GM12873 (cell line): ENCODE measurements around the gene SMARCAL1.

Experiments used
- TF ChIP-seq, protein P1 (sequence below): IDR thresholded peaks from 2 replicates; pipeline ENCODE4 v1.5.1; 2012; ENCODE audit warnings: low read depth, mild to moderate bottlenecking, moderate library complexity, low read length, control low read depth; ENCODE audit not compliant: insufficient read depth; ENCODE audit errors: missing control alignments

Gene SMARCAL1

DNA sequence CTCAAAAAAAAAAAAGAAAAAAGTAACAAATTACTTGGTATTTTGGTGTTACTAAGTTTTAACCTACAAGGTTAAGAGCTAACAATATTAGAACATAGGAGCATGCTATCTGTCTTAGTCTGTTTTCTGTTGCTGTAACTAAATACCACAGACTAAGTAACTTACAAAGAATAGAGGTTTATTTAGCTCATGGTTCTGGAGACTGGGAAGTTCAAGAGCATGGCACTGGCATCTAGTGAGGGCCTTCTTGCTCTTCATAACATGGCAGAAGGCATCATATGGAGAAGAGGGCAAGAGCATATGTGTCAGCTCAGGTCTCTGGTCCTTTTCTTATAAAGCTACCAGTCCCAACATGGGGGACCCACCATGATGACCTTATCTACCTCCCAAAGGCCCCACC, 36.5 kb downstream of the SMARCAL1 start:
- TF ChIP-seq, protein P1, sequence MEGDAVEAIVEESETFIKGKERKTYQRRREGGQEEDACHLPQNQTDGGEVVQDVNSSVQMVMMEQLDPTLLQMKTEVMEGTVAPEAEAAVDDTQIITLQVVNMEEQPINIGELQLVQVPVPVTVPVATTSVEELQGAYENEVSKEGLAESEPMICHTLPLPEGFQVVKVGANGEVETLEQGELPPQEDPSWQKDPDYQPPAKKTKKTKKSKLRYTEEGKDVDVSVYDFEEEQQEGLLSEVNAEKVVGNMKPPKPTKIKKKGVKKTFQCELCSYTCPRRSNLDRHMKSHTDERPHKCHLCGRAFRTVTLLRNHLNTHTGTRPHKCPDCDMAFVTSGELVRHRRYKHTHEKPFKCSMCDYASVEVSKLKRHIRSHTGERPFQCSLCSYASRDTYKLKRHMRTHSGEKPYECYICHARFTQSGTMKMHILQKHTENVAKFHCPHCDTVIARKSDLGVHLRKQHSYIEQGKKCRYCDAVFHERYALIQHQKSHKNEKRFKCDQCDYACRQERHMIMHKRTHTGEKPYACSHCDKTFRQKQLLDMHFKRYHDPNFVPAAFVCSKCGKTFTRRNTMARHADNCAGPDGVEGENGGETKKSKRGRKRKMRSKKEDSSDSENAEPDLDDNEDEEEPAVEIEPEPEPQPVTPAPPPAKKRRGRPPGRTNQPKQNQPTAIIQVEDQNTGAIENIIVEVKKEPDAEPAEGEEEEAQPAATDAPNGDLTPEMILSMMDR, result no peak

DNA sequence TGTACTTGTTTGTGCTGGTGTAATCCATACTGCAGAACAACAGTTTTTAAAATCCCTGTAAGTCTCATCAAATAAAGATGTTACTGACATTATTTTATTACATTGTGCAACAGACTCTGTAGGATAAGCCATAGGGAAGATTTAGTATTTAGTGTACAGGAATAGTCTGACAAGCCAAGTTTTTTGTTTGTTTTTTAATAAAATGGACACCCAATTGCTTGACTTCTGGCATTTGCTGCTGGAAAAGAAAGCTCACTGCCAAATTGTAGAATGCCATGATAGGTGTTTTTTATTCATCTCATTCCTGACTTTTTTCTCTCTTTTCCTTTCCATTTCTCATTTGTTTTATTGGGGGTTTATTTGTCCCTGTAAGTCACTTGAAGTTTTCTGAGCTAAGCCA, 38.1 kb downstream of the SMARCAL1 start:
- TF ChIP-seq, protein P1, result no peak

DNA sequence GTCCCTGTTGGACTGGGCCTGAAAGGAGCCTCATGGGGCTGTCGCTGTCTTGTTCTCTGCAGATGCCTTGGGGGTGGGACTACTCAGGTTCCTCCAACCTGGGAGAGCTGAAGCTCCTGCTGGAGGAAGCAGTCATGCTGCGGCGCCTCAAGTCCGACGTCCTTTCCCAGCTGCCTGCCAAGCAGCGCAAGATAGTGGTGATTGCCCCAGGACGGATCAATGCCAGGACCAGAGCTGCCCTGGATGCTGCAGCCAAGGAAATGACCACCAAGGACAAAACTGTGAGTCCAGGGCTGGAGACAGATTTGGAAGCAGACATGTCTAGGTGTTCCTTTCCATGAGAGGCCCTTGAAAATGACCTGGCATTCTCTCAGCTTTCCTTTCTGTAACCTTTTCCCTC, 38.5 kb downstream of the SMARCAL1 start:
- TF ChIP-seq, protein P1, result no peak

DNA sequence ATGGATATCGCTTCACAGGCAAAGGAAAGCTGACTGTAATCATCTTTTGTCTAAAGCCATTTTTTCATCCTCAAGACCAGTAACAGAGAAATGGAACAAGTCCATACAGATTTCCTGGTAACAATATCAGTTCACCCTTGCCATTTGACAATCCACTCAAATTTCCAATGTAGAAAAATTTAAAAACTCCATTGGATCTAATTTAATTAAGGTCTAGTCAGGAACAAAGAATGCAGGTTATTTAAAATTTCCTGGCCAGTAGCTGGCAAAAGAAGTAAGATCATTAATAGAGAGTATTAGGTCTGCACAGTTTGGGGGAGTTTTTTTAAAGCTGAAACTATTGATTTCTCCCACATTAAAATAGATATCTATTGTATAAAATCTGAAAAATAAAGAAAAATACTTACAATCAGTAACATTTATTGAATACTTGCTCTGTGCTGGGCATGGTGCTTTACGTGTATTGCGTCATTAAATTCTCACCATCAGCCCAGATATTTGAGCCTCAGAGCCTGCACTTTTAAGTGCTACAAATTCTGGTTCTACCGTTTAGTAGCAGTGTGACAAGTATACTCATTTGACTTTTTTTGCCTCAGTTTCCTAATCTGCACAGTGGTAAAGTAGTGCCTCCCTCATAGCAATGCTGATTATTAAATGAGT, 41.8 kb downstream of the SMARCAL1 start:
- TF ChIP-seq, protein P1, result no peak

DNA sequence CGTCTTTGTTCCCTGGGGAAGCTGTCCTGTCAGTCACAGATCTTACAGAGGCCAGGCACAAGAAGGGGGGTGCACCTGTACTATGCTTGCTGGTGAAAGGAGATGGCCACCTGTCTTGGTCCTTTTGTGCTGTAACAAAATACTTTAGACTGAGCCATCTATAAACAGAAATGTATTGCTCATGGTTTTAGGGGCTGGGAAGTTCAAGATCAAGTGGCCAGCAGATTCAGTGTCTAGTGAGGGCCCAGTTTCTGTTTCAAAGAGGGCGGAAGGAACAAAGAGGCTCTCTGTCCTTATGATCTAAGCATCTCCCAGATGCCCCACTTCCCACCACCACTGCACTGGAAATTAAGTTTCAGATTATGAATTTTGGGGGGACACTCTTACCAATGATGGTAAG, 50.9 kb downstream of the SMARCAL1 start:
- TF ChIP-seq, protein P1, result no peak

DNA sequence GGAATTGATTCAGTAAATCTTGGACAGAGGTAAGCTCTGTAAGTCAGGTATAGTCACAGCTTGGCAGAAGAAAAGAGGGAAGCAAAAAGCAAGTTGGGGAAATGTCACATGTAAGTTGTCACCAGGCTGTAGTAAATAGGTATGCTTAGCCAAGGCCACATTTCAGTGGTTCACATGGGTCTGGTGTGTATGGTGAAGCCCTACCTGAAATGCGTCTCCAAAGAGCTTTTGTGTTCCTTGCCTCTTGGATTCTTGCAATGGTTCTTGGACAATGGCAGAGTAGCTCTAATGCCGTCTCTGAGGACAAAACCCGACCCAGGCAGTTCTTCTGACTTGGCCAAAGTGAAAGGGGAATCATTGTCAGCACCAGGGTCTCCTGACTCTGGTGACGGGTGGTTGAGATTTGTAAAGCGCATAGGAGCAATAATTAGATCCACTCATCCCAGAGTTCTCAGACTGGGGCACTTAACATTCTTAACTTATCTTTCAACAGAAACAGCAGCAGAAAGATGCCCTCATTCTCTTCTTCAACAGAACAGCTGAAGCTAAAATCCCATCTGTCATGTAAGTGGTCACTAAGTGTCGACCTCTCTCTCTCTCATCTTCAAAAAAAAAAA, 51.9 kb downstream of the SMARCAL1 start:
- TF ChIP-seq, protein P1, result no peak

DNA sequence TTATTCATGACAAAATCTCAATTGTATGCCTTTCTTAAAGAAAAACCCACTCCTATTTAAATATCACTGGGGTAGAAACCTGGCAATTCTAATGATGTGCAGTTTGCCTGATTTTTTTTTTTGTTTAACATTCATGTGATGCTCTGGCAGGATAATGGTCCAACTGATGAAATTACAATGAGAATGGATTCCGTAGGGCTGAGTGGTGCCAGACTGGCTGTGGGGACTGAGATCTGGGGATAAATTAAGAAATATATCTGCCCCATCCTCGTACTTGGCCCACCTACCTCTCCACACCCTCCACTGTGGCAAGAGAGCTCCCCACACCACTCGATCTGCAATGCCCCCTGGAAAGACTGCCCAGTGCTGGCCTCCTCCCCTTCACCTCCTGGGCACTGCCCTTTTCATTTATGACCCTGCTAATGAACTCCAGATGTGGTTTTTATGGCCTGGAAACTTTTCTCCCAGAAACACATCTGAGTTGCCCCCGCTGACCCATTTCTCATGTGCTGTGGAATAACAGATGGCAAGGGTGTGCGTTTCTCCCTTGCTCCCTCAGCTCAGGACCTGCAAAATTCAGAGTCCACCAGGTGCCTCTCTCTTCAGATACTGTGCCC, 53.4 kb downstream of the SMARCAL1 start:
- TF ChIP-seq, protein P1, result no peak
